HG03159 (cell line): ENCODE measurements around the gene PANK2.

Source experiments
- ATAC-seq: cut with Tn5 transposase; IDR thresholded peaks from one replicate; pipeline ENCODE4 v1.9.1; 2021; ENCODE audit warnings: mild to moderate bottlenecking, moderate library complexity; ENCODE audit not compliant: unreplicated experiment

Gene PANK2

DNA sequence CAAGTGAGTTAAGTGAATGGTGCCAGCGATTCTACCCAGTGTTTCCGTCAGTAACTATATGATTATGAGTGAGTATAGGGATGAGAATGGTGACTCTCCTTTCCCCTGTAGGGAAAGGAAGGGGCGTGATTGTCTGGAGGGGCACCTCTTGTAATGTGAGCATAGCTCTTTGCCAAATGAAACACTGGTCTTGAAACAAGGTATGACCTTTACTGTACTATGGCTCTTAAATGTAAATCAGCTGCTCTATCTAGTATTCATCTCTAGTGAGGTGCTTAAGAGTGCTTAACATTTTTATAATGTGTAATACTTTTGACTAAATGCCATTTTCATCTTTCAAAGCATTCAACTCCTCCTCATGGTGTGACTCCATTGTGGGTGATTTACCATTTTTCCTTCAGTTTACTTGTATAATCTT lies 11.0 kb downstream of the PANK2 start:
- ATAC-seq, result no peak

DNA sequence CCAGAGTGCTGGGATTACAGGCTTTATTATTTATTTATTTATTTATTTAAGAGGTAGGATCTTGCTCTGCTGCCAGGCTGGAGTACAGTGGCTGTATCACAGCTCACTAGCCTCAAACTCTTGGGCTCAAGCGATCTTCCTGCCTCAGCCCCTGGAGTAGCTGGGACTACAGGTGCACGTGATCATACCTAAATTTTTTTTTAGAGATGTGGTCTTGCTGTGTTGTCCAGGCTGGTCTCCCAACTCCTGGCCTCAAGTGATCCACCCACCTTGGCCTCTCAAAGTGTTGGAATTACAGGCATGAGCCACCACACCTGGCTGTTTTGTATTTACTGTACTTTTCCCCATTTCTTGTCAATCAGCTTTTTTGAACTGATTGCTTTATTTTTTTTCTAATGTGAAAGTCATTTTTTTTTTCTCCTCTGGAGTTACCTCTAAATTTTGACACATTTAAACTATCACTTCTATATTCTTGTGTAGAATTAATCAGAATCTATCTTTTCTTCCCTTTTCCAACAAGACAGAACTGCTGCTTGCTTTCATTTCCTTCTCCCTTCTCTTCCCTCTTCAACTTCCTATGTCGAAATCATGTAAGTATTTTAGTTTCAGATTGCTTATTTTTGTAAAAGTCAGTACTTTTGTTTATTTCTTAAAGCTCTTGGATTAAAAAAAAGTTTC lies 12.0 kb downstream of the PANK2 start:
- ATAC-seq, result no peak

DNA sequence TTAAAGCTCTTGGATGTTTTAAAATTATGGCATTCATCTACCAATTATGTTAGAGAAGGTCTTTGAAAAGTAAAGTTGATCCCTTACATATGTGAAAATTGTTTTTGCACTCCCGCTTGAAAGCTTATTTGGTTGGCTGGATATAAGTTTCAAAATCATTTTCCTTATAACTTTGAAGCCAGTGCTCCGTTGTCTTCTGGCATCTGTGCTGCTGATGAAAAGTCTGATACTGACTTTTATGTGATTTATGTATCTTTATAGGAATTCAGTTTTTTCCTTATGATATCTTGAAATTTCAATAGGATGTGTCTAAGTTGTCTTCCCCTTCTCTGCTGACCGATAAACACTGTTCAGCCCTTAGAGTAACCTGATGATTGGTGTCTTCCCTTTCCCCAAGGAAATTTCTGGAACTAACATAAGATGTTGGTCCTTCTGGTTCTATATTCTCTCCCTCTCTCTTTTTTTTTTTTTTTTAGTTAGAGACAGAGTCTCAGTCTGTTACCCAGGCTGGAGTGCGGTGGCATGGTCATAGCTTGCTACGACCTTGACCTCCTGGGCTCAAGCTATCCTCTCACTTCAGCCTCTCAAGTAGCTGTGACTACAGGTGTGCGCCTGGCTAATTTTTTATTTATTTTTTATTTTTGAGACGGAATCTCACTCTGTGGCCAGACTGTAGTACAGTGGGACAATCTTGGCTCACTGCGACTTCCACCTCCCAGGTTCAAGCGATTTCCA lies 12.7 kb downstream of the PANK2 start:
- no peak for ATAC-seq

DNA sequence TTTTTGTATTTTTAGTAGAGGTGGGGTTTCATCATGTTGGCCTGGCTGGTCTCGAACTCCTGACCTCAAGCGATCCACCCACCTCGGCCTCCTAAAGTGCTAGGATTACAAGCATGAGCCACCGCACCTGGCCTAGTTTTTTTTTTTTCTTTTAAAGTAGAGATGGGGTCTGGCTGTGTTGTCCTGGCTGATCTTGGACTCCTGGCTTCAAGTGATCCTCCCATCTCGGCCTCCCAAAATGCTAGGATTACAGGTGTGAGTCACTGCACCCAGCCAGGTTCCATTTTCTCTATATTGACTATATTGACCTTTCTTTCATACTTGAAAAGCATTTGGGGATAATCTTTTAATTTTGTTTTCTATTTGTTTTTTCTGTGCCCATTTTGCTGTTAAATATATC lies 13.3 kb downstream of the PANK2 start:
- ATAC-seq, result no peak

DNA sequence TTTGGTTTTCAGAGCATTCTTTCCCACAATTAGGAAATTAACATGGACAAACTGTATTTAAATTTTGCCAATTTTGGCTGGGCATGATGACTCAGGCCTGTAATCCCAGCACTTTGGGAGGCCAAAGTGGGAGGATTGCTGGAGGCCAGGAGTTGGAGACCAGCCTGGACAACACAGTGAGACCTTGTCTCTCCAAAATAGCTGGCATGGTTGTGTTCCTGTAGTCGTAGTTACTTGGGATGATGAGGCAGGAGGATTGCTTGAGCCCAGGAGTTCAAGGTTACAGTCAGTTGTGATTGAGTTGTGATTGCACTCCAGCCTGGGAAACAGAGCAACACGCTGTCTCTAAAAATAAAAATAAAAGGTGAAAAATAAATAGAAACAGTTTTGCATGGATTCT lies 15.0 kb downstream of the PANK2 start:
- ATAC-seq, result no peak

DNA sequence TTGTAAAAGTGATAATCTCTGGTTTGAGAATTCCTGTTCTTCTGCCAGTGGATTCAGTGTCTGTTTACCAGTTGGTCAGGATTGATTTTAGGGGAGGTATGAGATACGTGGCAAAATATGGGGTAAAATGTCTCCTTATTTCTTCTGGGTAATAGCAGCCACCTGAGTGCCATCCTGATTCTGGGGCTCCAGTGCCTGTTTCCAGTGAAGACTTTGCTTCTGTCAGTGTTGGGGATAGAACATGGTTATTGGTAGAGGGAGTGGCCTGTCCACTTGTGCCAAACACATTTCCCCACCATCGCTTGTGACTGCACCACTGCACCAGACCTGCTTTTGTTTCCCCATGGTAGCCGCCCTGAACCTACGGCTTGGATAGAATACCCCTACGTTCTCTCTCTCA lies 15.7 kb downstream of the PANK2 start:
- ATAC-seq, result no peak

DNA sequence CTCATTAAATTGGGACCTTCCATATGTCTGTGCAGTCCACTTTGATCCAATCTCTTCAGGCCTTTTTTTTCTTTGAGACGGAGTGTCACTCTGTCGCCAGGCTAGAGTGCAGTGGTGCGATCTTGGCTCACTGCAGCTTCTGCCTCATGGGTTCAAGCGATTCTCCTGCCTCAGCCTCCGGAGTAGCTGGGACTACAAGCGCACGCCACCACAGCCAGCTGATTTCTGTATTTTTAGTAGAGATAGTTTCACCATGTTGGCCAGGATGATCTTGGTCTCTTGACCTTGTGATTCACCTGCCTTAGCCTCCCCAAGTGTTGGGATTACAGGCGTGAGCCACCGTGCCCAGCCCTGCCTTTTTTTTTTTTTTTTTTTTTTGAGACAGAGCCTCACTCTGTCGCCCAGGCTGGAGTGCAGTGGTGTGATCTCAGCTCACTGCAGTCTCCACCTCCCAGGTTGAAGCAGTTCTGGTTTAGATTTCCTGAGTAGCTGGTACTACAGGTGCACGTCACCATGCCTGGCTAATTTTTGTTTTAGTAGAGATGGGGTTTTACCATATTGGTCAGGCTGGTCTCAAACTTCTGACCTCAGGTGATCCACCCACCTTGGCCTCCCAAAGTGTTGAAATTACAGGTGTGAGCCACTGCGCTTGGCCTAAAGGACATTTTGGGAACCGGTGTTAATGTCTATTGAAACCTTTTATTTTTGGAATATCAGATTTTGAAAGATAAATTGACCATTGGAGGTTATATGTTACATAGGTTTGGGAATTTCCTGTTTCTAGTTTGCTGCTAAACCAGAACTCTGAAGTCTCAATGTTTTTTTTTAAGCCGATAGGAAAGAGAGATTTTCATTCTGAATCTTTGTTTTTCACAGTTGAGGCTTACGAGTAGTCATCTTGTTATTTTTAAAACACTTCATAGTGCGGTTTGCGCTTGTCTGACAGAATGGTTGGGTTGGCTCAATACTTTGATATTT lies 17.8 kb downstream of the PANK2 start:
- ATAC-seq, result peak; percentile 70

DNA sequence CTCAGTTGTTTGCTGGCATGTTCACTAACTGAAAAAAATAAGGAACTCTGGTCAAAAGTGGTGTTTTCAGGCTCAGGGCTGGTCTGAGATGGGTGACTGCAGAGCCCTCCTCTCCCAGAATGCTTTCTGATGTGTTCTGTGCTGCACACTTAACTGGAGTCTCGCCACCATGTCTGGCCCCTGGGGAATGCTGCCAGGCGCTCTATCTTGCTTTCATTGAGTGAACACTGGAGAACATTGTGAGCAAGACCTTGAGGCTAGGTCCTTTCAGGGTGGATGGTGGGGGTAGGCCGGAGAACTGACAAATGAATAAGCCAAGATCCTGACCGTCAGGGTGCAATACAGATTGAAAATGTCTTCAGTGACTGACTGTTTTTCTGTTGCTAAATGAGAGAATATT lies 19.5 kb downstream of the PANK2 start:
- no peak for ATAC-seq

DNA sequence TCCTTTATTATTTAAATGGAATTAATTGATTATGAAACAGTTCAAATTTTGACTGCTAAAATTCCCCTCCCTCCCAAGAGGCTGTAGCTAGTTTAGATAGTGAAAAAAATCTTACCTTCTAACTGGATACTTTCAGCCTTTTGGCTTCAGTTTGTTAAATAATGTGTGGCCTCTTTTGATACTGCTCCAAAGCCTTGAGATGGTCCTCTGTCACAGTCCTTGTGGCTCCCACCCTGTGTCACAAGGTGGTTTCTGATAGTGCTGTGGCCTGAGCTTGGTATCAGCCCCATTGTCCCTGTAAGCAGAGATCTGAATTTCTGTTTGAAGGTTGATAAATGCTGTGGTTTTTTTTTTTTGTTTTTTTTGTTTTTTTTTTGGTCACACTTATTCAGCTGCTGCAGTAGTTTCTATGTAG lies 20.8 kb downstream of the PANK2 start:
- ATAC-seq, result no peak

DNA sequence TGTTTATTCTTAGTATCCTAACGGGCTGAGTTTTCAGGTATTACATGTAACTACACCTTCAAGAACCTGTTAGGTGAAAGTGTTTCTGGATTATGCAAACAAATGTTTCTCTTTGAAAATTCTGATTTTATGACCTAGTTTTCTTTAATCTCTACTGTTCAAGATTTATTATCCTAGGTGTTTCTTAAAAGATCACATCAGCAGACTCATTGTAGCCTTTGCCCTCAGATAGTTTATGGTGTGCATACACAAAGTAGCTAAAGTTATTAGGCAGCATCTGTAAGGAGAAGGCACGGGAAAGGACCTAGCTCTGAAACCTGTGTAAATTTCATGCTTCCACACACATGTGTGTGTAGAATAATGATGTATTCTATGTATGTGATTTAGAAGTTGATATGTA lies 21.7 kb downstream of the PANK2 start:
- ATAC-seq, result no peak

DNA sequence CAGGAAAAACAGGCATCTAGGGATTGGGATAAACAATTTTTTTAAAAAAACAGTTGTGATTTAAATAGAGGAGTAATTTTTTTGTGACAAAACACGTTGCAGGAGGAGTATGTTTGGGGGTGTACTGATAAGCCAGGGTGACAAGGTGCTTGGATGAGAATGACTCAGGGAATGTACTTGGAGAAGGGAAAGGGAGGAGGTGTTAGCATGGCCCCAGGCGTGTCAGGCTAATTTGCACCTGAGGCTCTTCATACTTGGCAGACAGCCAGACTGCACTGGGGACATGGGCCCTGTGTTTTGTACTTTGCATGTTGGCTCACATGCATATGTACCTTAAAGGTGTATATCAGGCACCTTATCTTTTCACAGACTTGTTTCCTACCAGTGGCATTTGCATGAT lies 22.8 kb downstream of the PANK2 start:
- ATAC-seq, result no peak

DNA sequence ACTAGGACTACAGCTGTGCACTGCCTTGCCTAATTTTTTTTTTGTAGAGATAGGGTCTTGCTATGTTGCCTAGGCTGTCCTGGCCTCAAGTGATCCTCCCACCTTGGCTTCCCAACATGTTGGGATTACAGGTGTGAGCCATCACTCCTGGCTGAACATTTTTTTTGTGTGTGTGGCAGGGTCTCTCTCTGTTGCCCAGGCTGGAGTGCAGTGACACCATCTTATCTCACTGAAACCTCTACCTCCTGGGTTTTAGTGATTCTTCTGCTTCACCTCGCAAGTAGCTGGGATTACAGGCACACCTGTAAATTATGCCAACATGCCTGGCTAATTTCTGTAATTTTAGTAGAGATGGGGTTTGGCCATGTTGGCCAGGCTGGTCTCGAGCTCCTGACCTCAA lies 25.3 kb downstream of the PANK2 start:
- ATAC-seq, result no peak

DNA sequence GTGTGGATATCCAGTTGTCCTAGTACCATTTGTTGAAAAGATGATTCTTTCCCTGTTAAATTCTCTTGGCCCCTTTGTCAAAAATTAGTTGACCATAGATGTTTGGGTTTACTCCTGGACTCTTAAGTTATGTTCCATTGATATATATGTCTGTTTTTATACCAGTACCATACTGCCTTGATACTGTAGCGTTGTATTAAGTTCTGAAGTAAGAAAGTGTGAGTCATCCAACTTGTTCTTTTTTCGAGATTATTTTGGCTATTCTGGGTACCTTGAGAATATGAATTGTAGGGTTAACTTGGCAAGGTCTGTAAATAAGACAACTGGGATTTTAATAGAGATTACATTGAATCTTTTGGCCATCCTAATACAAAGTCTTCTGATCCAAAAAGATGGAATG lies 26.5 kb downstream of the PANK2 start:
- ATAC-seq, result no peak

DNA sequence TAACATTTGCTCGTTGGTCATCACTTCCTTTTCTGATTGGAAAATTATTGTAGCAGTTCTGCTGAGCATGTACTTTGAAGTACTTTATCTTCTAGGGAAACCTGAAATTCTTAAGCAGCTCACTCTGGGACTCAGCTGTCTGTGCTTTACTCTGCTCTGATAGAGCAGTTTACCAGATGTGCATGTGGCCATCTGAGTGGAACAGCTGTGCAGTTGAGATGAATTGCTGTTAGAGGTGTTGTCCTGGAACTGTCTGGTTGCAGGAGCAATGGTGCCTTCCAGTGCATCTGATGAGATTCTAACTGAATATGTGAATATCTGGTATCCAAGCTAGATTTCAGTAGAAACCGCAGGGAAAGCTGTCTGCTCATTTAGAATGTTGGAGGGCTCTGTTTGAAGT lies 27.2 kb downstream of the PANK2 start:
- no peak for ATAC-seq

DNA sequence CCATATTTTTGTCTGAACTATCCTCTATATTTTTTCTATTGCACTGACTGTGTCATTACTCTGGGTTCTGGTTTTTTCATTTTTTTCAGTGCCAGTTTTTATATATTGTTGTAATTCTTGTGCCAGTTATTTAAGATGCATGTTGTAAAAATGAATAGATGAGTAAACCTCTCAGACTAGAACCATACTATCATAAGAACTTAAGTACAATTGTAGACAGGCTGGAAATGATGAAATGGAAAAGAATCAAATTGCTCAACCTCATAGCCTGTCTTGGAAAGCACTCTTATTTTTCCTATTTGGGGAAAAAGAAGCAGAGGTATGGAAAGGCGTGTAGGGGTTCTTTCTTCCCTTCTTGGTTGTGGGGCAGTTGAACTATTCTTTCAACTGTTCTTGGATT lies 30.2 kb downstream of the PANK2 start:
- ATAC-seq, result no peak

DNA sequence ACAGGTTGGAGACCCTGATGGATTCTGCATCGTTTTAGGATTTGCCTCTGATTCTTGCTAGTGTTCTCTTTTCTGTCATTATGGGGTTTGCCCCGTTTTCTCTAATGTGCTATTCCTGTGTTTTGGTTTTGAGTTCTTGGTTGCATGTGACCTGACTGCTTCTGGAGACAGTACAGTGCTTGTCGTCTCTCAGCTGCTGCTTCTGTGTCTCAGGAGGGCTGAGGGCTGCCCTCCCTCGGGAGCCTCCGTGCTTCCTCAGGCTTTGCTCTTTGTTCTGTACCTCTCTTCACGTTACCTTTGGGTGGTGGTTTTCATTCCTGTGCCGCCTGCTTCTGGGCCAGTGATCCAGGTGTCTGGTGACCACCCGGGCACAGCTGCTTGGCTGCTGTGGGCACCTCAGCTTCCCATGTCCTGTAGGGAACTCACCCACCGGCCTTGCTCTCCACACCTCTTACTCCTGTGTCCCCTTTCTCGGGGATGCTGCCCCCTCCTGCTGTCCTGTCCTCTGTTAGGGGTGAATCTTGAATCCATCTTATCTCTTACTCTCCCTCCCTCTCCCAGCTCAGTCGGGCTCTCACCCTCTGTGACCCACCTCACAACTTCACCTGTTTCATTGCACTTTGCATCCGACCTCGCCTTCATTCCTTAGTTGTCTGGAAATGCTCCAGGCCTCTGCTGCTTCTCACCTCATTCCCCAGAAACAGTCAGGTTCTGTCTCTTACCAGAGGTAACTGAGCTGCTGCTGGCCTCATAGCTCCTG lies 33.2 kb downstream of the PANK2 start:
- ATAC-seq, result no peak

DNA sequence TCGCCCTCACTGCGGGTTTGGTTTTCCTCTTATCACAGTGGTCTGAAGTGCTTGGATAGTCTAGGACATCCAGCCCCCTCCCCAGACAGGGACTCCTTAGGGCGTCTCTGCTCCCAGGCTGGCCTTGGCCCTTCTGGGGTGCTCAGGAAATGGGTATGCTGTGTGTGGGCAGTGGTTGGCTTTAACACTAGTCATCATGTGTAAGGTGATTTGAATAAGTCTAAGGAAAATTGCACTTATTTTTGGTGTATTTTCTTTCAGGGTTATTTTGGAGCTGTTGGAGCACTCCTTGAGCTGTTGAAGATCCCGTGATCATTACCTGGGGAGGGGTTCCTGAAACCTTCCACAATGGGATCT lies 33.8 kb downstream of the PANK2 start:
- no peak for ATAC-seq

DNA sequence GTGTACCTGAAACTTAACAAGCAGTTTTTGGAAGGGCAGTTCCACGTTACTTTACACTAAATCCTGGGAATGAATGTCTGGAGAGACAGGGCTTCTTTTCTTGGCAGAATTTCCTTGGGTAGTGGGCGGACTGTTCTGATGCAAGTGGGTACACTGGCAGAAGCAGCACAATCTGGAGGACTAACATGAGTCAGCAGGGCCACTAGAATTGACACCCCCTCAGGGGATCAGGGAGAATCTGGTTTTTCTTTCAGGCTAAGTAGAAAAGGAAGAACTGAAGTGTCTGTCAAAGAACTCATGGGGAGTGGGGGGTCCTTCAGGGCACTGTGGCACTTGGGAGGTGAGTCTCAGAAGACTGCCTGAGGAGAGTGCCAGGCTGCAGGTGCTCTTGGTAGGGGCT lies 34.6 kb downstream of the PANK2 start:
- ATAC-seq, result no peak

DNA sequence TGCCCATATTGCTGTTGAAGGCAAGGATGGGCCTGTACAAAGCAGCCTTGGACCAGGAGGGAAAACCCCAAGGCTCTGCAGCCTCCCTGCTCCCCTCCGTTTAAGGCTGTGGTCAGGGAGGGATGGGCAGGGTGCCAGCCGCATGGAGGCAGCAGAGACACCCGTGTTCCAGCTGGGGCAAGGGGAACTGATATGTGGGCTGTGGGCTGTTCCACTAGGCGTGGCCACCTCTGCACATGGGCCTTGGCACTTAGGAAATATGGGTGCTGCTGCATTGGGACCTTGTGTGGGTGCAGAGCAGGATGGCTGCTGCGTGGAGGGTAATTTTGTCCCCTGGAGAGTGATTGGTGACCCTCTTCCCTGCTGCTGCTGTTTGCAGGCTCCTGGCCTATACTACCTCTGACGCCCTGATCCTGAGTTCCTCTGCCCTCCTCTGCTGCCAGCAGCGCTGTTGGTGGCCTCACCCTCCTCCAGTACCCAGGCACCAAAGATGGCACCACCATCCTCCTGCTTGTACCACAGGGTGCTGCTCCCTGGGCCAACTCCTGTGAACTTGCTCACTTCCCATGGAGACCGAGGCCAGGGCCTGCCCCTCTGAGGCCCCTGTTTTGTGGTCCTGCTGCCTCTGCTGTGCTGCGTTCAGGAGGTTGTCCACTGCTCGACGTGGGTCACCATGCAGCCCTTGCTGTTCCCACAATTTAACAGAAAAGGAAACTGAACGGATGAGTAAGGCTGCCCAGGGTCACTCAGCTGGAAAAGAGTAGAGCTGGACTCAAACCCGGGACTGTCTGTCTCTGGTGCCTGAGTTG lies 35.3 kb downstream of the PANK2 start:
- ATAC-seq, result no peak

DNA sequence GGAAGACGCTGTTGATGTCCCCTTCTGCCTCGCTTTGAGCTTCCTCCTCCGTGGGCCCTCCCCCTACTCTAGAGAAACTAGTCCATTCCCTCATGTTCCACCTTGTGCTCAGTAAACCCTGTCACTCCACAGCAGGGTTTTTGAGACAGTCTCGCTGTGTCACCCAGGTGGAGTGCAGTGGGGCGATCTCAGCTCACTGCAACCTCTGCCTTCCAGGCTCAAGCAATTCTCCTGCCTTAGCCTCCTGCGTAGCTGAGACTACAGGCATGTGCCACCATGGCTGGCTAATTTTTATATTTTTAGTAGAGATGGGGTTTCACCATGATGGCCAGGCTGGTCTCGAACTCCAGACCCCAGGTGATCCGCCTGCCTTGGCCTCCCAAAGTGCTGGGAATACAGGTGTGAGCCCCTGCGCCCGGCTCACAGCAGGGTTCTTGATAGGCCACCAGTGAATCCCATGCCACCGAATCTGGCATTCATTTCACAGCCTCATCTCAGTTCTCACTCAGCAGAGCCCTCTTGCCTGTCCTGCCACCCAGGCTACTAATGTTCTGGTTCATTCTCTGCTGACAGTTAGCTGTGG lies 36.0 kb downstream of the PANK2 start:
- ATAC-seq, result no peak
